OCI-M2 (cell line): Measurements from ENCODE around the gene MS4A1.
"Not testable (repeated sequence)": the region's sequence is repeated elsewhere in the genome, so short reads cannot be mapped to it uniquely, and the experiment has no call there.

ENCODE experiments used
- DNase-seq: peaks from one replicate; lab custom pipeline; 2025; ENCODE audit not compliant: unreplicated experiment; lab: John Stamatoyannopoulos, UW

The MS4A1 gene

DNA sequence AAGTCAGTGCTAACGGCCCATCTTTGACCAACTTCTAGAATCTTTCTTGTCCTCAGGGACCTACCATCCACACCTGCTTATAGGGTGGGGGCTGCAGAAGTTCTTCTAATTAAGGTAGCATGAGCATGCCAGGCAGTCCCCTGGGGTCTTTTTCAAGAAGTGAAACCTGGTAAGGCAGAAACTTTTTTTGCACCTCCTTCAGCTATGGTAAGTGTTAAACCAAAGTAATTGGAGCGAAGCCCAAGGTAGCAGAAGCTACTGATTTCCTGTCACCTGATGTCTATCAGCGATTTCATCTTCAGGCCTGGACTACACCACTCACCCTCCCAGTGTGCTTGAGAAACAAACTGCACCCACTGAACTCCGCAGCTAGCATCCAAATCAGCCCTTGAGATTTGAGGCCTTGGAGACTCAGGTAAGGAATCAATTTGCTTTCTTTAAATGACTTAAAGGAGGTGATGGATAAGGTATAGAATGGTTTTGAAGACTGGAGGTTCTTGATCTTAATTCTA lies at the start of gene MS4A1:
Gene MS4A1, plus strand, starts transcription at position 317 of the 512 bp plus-strand sequence. CDS start 6,528 bp downstream, outside the sequence.
- DNase-seq: no peak

DNA sequence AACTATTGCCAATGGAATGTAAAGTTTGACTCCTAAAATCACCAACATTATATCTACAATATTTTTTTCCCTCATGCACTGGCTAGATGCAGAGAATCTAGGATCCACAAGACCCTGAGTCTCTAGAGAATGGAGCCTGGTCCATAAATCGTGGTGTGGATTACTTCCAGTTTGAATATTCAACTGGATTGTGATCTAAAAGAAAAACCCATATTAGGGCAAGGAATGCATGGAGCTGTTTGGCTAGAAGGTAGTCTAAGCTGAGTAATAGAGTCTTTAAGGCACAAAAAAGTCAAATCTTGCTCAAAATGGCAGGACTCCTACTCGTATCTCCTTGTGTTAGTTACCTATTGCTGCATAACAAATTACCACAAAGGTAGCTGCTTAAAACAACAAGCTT lies 35.6 kb upstream of the MS4A1 start:
- DNase-seq: no peak

DNA sequence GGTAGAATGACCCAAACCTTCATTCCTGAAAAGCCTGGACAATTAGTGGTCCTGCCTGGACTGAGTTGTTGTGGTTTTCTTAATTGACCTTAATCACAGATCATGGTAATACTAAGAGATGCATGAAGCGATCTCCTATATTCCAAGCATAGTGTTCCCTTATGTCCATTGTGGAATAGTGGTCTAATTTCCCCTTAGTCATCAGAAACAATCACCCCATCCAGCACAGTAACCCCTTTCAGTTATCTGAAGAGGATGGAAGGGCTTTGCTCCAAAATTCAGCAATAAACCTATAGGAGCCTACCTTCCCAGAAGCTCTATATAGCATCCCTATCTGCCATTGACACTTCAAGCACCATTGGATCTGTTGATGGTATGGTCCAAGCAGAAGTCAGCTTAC lies 33.0 kb upstream of the MS4A1 start:
- no peak for DNase-seq

DNA sequence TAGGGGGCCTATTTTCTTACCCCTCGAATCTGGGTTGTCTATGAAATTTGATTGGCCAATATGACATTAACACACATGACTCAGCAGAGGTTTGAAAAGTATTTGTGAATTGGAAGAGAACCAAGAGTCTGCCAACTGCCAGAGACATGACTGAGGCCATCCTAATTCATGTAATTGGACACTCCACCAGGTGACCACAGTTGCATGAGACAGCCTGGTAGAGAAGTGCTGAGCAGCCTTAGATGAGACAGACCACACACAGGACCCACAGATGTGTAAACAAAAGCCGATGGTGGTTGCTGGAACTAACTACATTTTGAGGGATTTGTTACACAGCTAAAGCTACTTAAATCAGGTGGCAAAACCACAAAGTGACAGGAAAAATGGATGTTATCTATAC lies 27.1 kb upstream of the MS4A1 start:
- DNase-seq: no peak

DNA sequence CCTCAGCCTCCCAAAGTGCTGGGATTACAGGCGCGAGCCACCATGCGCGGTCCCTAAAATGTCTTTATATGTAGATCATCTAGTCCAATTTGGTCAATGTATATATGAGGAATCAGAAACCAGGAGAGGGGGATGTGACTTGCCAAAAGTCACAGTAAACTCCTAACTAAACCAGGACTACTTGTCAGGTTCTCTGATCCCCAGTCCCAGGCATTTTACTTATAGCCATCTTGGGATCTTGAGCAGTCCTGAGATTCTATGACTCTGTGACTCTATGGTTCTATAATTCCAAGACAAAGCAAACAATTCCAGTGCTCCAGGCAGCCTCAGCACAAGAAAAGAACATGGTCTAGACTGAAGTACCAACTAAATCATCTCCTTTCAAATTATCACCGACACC lies 26.4 kb upstream of the MS4A1 start, which contains the start of gene MS4A5:
Gene MS4A5, plus strand, starts transcription at position 301 of the 400 bp plus-strand sequence. CDS start 103 bp downstream, outside the sequence.
- no peak for DNase-seq

DNA sequence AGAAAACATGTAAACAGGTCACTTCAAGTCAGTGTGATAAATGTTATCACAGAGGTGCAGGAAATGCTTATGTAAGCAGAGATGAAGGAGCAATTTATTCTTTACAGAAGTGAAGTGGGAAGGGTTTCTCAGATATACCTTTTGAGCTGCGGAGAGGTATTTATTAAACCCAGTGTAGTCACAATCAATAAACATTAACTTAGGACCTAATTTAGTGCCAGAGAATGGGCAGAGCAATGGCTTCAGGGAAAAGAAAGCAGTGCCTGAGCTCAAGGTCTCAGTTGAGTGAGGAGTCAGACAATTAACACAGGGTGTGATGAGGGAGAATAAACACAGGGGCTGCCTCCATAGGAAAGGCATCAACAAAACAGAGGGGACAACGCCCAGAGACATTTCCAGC lies 24.4 kb upstream of the MS4A1 start:
- no peak for DNase-seq

DNA sequence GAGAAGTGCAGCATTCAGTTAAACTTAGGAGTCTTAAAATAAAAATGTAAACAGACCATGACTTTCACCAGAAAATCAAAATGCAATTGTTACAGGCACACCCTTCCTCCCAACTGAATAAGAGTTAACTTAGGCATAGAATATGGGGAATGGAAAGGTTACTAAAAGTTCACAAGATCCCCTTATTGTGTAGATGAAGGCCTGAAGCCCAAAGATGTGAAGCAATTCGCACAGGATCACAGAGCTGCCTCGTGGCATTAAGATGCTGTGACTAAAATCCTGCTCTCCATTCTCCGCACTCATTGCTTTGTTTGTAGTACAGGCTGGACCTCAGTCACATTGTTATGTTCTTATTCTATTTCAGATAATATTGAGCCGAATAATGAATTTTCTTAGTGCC lies 22.2 kb upstream of the MS4A1 start:
- DNase-seq: no peak

DNA sequence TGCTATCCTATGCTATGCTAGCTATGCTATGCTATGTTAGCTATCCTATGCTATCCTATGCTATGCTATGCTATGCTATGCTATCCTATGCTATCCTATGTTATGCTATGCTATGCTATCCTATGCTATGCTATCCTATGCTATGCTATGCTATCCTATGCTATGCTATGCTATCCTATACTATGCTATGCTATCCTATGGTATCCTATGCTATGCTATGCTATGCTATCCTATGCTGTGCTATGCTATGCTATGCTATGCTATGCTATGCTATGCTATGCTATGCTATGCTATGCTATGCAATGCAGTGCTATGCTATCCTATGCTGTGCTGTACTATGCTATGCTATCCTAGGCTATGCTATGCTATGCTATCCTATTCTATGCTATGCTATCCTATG lies 8.6 kb upstream of the MS4A1 start:
- DNase-seq: no peak

DNA sequence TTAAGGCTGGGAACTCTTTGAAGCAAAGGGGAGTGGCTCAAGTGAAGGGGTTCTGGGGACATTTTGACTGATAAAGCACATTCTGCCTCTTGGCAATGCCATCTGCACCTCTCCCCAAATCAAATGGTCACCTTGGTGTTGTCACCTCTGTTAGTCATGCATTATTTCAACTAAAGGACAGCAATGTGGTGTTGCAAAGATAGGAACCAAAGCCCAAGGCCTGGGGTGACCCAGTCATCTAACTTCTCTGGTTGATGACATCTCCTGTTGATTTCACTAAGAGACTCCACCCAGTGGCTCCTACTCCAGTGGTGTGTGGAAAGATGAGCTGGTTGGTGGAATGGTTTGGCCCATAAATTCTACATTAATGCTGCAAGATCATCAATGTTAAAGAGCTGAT lies 7.8 kb upstream of the MS4A1 start:
- no peak for DNase-seq

DNA sequence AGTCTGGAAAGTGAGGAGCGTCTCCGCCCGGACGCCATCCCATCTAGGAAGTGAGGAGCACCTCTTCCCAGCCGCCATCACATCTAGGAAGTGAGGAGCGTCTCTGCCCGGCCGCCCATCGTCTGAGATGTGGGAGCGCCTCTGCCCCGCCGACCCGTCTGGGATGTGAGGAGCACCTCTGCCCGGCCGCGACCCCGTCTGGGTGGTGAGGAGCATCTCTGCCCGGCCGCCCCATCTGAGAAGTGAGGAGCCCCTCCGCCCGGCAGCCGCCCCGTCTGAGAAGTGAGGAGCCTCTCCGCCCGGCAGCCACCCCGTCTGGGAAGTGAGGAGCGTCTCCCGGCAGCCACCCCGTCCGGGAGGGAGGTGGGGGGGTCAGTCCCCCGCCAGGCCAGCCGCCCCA lies 4.5 kb upstream of the MS4A1 start:
- DNase-seq: not testable (repeated sequence)

DNA sequence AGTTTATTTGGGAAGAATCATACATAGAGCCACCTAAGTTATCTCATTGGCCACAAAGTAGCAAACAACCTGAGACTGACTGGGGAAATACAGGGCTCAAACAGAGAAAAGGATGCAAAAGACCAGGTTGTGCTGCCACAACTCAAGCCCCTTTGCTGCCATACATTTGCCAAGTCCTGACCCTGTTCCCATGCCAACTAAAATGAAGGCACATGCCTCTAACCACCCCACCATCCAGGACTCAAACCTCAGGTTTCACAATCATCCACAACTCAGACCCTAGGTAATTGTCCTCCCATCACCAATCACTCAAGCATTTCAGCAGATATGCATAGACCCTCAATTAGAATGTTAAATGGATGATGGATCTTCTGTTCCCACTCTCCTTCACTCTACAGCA lies 1.4 kb upstream of the MS4A1 start:
- DNase-seq: no peak

DNA sequence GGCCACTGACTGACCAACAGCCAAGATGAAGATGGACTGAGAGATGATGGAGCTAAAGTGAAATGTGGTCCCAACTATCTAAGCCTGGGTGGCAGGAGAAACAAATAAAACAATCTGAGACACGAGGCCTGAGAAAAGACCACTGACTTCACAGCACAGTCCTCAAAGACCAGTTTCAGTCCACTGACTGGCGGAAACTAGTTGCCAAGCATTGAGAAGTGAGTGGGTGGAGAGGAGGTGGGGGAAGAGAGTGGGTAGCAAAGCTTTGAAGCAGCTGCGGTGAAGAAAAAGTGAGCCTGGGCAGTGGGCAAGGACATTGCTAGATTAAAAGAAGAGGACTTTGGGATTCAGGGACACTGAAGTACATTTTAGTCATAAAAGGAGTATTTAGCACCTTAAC lies 1.9 kb downstream of the MS4A1 start:
- DNase-seq: no peak

DNA sequence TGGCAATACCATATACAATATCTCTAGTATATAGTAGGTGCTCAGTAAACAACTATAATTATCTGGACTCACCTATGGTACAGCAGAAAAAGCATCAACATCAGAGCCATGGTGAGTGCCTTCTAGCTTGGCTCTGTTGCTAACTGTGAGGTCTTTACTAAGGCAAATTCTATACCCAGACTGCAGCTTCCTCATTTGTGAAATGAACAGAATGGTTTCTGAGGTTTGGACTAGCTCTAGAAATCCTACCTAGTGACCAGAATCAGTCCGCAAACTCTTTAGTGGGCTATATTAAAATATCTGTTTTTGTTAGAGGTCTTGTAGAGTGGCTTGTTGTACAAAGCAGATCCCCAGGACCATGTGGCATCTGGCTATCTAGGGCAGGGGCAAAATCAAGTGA lies 3.7 kb downstream of the MS4A1 start:
- no peak for DNase-seq

DNA sequence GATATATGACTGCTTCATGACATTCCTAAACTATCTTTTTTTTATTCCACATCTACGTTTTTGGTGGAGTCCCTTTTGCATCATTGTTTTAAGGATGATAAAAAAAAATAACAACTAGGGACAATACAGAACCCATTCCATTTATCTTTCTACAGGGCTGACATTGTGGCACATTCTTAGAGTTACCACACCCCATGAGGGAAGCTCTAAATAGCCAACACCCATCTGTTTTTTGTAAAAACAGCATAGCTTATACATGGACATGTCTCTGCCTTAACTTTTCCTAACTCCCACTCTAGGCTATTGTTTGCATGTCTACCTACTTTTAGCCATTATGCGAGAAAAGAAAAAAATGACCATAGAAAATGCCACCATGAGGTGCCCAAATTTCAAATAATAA lies 13.2 kb downstream of the MS4A1 start:
- DNase-seq: no peak

DNA sequence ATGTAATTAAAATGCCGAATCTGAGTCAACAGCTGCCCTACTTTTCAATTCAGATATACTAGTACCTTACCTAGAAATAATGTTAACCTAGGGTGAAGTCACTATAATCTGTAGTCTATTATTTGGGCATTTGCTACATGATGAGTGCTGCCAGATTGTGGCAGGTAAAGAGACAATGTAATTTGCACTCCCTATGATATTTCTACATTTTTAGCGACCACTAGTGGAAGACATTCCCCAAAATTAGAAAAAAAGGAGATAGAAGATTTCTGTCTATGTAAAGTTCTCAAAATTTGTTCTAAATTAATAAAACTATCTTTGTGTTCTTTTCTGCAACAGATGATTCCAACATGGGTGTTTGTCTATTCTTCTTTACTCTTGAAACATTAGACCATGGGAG lies 14.1 kb downstream of the MS4A1 start:
- DNase-seq: no peak

DNA sequence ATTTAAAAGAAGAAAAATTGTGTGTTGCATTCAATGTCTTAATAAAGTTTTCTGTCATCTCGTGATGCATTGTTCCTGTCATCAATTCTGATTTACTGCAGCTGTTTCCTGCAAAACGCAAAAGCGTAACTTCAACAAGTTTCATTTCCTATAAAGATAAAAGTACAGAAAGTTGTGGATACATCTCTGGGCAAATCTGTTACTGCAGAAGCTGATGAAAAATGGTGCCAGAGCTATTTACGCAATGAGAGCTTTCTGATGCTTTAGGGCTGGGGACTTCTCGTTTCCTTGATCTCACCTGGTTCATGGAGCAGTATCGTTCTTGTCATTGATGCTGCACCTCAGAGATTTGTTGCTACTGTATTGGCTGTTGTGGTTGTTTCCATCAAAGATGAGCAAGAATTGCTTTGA lies 21.4 kb downstream of the MS4A1 start:
- DNase-seq: no peak

DNA sequence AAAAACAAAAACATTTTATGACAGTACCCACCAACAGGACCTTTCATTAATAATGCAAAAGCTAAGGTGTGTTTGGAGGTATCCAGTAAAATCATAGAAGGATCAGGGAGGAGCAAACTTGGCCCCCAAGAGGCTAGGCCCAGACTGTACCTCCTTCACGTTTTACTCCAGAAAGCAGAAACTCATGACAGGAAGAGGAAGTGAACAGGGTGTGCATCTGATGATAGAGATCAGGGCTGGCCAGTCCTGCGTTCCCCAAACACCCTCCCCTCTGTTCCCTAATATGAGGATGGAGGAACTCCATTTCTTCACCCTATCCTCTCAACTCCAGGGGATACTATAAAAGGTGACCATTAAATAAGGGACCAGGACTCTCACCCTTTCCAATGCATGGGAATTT lies 26.7 kb downstream of the MS4A1 start:
- DNase-seq: no peak

DNA sequence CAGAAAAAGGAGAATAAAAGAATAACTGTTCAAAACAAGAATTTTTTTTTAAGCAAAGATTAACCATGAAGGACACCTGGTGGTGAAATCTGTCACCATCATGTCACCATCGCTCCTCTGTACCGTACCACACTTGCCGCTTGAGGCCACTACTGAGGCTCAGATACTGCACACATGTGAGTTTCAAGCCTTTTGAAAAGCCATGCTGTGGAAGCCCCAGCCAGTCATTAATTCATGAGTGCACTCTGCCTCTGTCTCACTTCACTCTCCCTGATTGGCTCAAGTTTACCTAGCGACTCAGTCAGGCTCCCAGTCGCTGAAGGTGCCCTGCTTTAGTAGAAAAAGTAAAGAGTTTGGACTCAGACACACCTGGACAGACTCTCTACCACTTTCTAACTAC lies 30.3 kb downstream of the MS4A1 start:
- DNase-seq: no peak

DNA sequence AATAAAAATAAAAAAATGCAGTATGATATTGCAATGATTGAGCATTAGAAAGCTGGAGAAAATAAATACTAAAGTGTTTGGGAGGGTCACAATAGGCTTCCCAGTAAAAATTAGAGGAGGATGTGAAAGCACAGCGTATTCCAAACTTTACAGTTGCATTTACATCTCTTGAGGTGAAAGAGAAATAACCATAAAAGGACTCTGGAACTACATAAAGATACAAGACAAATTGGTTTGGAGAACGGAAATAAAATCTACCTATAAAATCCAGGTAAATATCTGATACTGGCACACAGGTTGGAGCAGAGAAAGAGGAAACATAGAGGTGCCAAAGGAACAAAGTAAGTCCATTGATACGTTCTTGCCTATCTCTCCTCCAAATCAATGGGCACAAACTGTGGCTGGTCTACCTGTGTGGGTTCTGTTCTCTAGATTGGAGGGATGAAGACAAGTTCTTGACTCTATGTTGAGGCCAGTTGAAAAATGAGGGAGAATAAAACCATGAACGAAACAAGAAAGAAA lies 36.9 kb downstream of the MS4A1 start, which contains the start of gene MS4A12:
Gene MS4A12, plus strand, starts transcription at position 291 of the 522 bp plus-strand sequence. CDS start 4,541 bp downstream, outside the sequence.
- no peak for DNase-seq

DNA sequence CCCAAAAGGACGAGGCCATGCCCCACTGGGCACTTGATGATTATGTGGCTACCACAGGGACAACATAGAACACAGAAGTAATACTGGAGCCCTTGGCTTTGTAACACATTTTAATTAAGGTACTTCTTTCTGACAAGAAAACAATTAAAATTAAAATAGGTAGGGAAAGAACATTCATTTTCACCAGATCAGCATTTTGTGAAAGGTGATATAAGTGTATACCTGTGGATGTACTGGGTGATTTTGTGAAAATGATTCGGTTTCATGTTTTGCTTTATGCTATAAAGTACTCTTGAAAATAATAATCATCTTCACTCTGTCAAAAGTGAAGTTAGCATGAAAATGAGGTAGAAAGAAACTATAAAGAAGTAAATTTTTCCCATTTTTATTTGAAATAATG lies 37.8 kb downstream of the MS4A1 start:
- DNase-seq: no peak

DNA sequence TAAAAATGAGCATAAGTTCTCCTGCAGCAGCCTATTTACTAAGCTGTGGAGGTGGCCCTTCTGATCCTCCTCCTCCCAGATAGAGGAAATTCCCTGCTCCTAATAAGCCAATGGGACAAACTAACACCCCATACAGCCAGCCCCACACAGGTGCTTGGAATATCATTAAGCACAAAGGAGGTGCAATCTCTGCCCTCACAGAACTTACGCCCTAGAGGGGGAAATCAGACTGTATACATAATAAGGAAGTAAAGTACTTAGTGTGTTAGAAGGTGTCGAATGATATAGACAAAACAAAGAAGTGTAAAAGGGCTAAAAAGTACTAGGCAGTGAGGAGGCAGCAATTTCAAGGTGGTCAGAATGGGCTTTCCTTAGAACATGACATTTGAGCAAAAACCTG lies 42.8 kb downstream of the MS4A1 start:
- no peak for DNase-seq

DNA sequence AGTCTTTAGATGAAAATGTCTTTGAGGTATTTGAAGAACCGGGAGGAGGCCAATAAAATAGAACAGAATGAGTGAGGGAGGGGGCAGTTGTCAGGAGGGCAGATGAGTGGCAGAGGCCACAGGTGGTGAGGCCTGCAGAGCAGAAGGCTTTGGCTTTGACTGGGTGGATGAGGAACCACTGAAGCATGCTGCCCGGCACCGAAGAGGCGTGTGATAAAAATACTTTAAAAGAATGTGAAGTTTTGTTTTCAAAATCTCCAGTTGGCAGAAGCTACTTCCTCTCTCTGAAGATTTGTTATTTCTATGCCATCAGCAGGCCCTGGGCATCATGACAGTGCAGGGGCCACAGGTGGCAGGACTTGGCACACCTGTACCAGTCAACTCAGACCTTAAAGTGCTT lies 43.2 kb downstream of the MS4A1 start:
- DNase-seq: no peak

DNA sequence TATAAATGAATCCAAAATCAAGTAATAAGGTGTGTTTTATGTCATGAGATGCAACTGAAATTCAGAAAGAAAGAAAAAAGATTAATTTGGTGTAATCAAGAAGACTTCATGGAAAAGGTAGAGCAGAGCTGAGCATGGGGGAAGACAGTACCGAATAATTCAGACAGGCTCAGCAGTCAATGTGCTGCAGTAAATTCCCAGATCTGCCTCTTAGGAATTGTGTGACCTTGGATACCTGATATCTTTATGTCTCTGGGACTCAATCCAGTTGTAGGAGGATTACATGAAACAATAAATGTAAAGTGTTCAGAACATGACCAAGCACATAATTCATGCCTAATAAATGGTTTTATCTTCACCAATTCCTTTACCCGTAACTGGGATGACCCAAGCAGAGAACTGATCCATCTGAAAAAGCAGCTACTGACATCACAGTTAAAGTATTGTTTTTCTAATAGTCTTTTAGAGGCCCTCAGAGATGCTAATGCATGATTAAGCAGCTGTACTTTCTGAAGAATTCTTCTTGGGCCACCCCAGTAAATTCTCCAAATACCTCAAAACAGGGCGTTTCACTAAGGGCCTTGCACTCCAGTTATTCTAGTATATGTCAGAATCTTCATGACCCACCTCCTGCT lies 44.7 kb downstream of the MS4A1 start:
- no peak for DNase-seq
